ENCODE results near the gene MEDAG. TPM values are rescaled to one million over a fixed set of nuclear protein-coding genes. Genes with fewer than 3 reads are reported as not detected.
A peak's percentile ranks its signal among the peaks of the same experiment; 100 is the strongest.

The MEDAG gene
- total RNA-seq, 4 donors from 2014 or later = 20.3 to 126 (median 31.7) TPM

- H3K27me3 ChIP-seq = peaks cover 0 to 14% (median 0%) of the 10 kb centered on the region in 4 donors
- WGBS = 90% methylated on average over 3 of the region's 6 CpGs
- DNase-seq (ENCODE audit: extremely low spot score) = peak; percentile 89
- intact Hi-C loops (cut with DNase I) = no loop called here
- H3K9me3 ChIP-seq = peaks cover 0 to 7% (median 2%) of the 10 kb centered on the region in 4 donors
- H3K27ac ChIP-seq (replicated peaks in 1 of 4) = no peak overlapping the region
- peaks cover 0 to 13% (median 11%) of the 10 kb centered on the region in 4 donors for H3K4me1 ChIP-seq
- no peak overlapping the region for H3K4me3 ChIP-seq
- TF ChIP-seq POLR2AphosphoS5 (IDR thresholded peaks at IDR 0.05) = no peak
- no peak for TF ChIP-seq EP300 (IDR thresholded peaks at IDR 0.05)
- TF ChIP-seq CTCF (IDR thresholded peaks at IDR 0.05) = no peak
- no peak for TF ChIP-seq POLR2A (IDR thresholded peaks at IDR 0.05; ENCODE audit: low read depth)
- H3K36me3 ChIP-seq = no peaks in the 10 kb centered on the region
Measured at GRCh38 chr13:30934381-30934780, 28.3 kb downstream of the MEDAG start.

GRCh38 chr13:30934803-30935202 lies 28.7 kb downstream of the MEDAG start:
- 100% methylated on average over 2 of the region's 3 CpGs for WGBS
- intact Hi-C loops (cut with DNase I) = no loop called here
- Histone ChIP-seq H3K27ac (replicated peaks in 1 of 4) (no peak overlapping the region), H3K9me3 (peaks cover 0 to 7% (median 2%) of the 10 kb centered on the region in 4 donors), H3K27me3 (peaks cover 0 to 14% (median 0%) of the 10 kb centered on the region in 4 donors), H3K4me3 (no peak overlapping the region), H3K36me3 (no peaks in the 10 kb centered on the region), H3K4me1 (peaks cover 0 to 13% (median 11%) of the 10 kb centered on the region in 4 donors)
- TF ChIP-seq CTCF (IDR thresholded peaks at IDR 0.05) (no peak), EP300 (IDR thresholded peaks at IDR 0.05) (no peak), POLR2A (IDR thresholded peaks at IDR 0.05; ENCODE audit: low read depth) (no peak), POLR2AphosphoS5 (IDR thresholded peaks at IDR 0.05) (no peak)
- peak; percentile 72 for DNase-seq (ENCODE audit: extremely low spot score)

- peak; percentile 50 for DNase-seq (ENCODE audit: extremely low spot score)
- Histone ChIP-seq H3K27me3 (peaks cover 0 to 14% (median 0%) of the 10 kb centered on the region in 4 donors), H3K4me3 (no peak overlapping the region), H3K27ac (replicated peaks in 1 of 4) (no peak overlapping the region), H3K9me3 (peaks cover 0 to 7% (median 2%) of the 10 kb centered on the region in 4 donors), H3K4me1 (peaks cover 0 to 13% (median 11%) of the 10 kb centered on the region in 4 donors), H3K36me3 (no peaks in the 10 kb centered on the region)
- 85% methylated on average over 4 of the region's 4 CpGs for WGBS
- intact Hi-C loops (cut with DNase I) = no loop called here
- TF ChIP-seq CTCF (IDR thresholded peaks at IDR 0.05) (no peak), POLR2A (IDR thresholded peaks at IDR 0.05; ENCODE audit: low read depth) (no peak), POLR2AphosphoS5 (IDR thresholded peaks at IDR 0.05) (no peak), EP300 (IDR thresholded peaks at IDR 0.05) (no peak)
Measured at GRCh38 chr13:30936971-30937370, 30.9 kb downstream of the MEDAG start.

- Histone ChIP-seq H3K27ac (replicated peaks in 1 of 4) (no peak overlapping the region), H3K9me3 (peaks cover 0 to 8% (median 0%) of the 10 kb centered on the region in 4 donors), H3K36me3 (no peaks in the 10 kb centered on the region), H3K4me3 (no peak overlapping the region), H3K4me1 (no peaks in the 10 kb centered on the region), H3K27me3 (no peaks in the 10 kb centered on the region)
- TF ChIP-seq EP300 (IDR thresholded peaks at IDR 0.05) = no peak
- 80% methylated on average over 3 of the region's 3 CpGs for WGBS
- DNase-seq (ENCODE audit: extremely low spot score) = no peak
- intact Hi-C loops (cut with DNase I) = no loop called here
Measured at GRCh38 chr13:30943881-30944280, 37.8 kb downstream of the MEDAG start.

- Histone ChIP-seq H3K27me3 (no peaks in the 10 kb centered on the region), H3K27ac (replicated peaks in 1 of 4) (no peak overlapping the region), H3K9me3 (peaks cover 0 to 14% (median 0%) of the 10 kb centered on the region in 4 donors), H3K4me3 (no peak overlapping the region), H3K36me3 (no peaks in the 10 kb centered on the region), H3K4me1 (no peaks in the 10 kb centered on the region)
- intact Hi-C loops (cut with DNase I) = no loop called here
- no peak for TF ChIP-seq CTCF (IDR thresholded peaks at IDR 0.05)
- no peak for TF ChIP-seq POLR2A (IDR thresholded peaks at IDR 0.05; ENCODE audit: low read depth)
- TF ChIP-seq EP300 (IDR thresholded peaks at IDR 0.05) = no peak
- TF ChIP-seq POLR2AphosphoS5 (IDR thresholded peaks at IDR 0.05) = no peak
- 74% methylated on average over 5 of the region's 5 CpGs for WGBS
- DNase-seq (ENCODE audit: extremely low spot score) = no peak
Measured at GRCh38 chr13:30957258-30957943, 51.3 kb downstream of the MEDAG start.
